Smooth muscle cell (in vitro differentiated cells): ENCODE measurements around the gene APRT. TPM values are rescaled to one million over a fixed set of nuclear protein-coding genes. Genes with fewer than 3 reads are reported as not detected.
A peak's percentile ranks its signal among the peaks of the same experiment; 100 is the strongest.

Experiments used
- DNase-seq: peaks from one replicate; lab custom pipeline; 2025; ENCODE audit not compliant: unreplicated experiment; lab: John Stamatoyannopoulos, UW
- H2AFZ ChIP-seq: fragments of 200-600 bp; sonication (generic); 2 replicates; pipeline ENCODE4 v1.6.0; 2016; ENCODE audit warnings: antibody characterized with exemption, low read depth, mild to moderate bottlenecking
- H3F3A ChIP-seq: fragments of 200-600 bp; sonication (generic); 2 replicates; pipeline ENCODE4 v1.6.0; 2017; ENCODE audit warnings: antibody characterized with exemption, low read depth
- H3K27ac ChIP-seq: fragments of 200-600 bp; sonication (generic); 2 replicates; pipeline ENCODE4 v1.5.1; 2016; ENCODE audit warnings: low read depth, mild to moderate bottlenecking
- H3K27me3 ChIP-seq: fragments of 200-600 bp; sonication (generic); 2 replicates; pipeline ENCODE4 v1.6.1; 2016; ENCODE audit warnings: low read depth, mild to moderate bottlenecking
- H3K36me3 ChIP-seq: fragments of 200-600 bp; sonication (generic); 2 replicates; pipeline ENCODE4 v1.5.1; 2016; ENCODE audit warnings: low read depth
- H3K4me1 ChIP-seq: fragments of 200-600 bp; sonication (generic); 2 replicates; pipeline ENCODE4 v1.5.1; 2016; ENCODE audit warnings: low read depth
- H3K4me2 ChIP-seq: fragments of 200-600 bp; sonication (generic); 2 replicates; pipeline ENCODE4 v1.6.0; 2016; ENCODE audit warnings: mild to moderate bottlenecking
- H3K4me3 ChIP-seq: fragments of 200-600 bp; sonication (generic); 2 replicates; pipeline ENCODE4 v1.5.1; 2016; ENCODE audit warnings: mild to moderate bottlenecking
- H3K79me2 ChIP-seq: fragments of 200-600 bp; sonication (generic); 2 replicates; pipeline ENCODE4 v1.6.0; 2016; ENCODE audit warnings: low read depth, mild to moderate bottlenecking
- H3K9ac ChIP-seq: fragments of 200-600 bp; sonication (generic); 2 replicates; pipeline ENCODE4 v1.6.0; 2016; ENCODE audit warnings: low read depth
- H3K9me3 ChIP-seq: fragments of 200-600 bp; sonication (generic); replicated peaks from 2 replicates; pipeline ENCODE4 v1.5.1; 2016; ENCODE audit warnings: low read depth
- H4K20me1 ChIP-seq: fragments of 200-600 bp; sonication (generic); 2 replicates; pipeline ENCODE4 v1.6.0; 2016; ENCODE audit warnings: low read depth
- WGBS: methylation state at CpG from one replicate; pipeline ENCODE4 v1.1.7; 2016; ENCODE audit warnings: low lambda C conversion rate; 5-methylcytosine and 5-hydroxymethylcytosine counted together
- polyA plus RNA-seq: library from polyadenylated mRNA; unstranded; fragments of >200 nt; fragmentation: Nextera tagmentation; extraction: Ambion mirVana; gene quantifications from 2 replicates; pipeline ENCODE4 v1.2.1, GENCODE V29; 2016
- total RNA-seq: library from RNA; depleted of rRNA; stranded (reverse); fragments of >200 nt; gene quantifications from 2 replicates; pipeline ENCODE4 v1.2.3, GENCODE V29; 2014
- TF ChIP-seq, protein P1 (sequence below): fragments of 200-600 bp; sonication (generic); IDR thresholded peaks from 2 replicates; pipeline ENCODE4 v1.5.1; 2017; ENCODE audit warnings: borderline replicate concordance, mild to moderate bottlenecking, antibody characterized with exemption; ENCODE audit not compliant: insufficient read depth, poor library complexity, severe bottlenecking

The APRT gene, protein sequence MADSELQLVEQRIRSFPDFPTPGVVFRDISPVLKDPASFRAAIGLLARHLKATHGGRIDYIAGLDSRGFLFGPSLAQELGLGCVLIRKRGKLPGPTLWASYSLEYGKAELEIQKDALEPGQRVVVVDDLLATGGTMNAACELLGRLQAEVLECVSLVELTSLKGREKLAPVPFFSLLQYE
- 72.5 and 143 TPM in 2 replicates for total RNA-seq
- polyA plus RNA-seq: 200 and 216 TPM in 2 replicates

DNA sequence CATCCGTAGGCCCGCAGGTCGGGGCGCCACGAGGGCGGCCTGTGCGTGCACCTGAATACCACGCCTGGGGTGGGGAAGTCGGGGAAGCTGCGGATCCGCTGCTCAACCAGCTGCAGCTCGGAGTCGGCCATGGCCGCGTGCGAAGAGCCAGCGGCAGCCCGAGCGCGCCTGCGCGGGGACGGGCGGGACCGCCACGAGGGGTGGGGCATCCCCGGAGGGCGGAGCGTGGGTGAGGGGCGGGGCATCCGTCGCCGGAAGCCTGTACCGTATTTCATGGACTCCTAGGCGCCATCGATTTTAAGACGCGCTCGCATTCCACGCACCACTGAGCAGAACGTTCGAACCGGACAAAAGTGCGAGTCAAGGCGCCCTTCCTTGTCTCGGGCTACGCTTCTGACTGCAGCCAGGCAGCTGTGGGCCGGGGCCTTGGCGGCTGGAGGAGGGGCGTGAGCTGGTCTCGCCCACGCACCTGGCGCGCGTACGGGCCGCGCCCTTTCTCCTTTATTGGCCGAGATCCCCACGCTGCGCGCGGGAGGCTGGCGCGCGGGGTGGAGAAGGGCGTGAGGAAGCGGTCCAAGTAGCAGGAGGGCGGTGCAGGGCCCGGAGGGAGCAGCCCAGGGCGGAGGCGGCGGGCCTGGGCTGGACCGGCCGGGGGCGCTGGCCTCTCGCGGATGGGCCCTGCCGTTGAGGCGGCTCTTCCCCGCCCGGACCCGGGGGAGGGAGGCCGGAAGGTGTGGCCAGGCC is at the start of gene APRT:
Gene APRT, minus strand, starts transcription at position 160 of the 744 bp plus-strand sequence. Its CDS starts 29 bp downstream, at position 131.
- Histone ChIP-seq H3K36me3 (no peaks in the 10 kb centered on the region), H4K20me1 (peaks cover 9% of the 10 kb centered on the region), H2AFZ (peak within 1 kb of the TSS; percentile 78), H3K9ac (peak within 1 kb of the TSS; percentile 59), H3K9me3 (no peaks in the 10 kb centered on the region), H3F3A (no peaks in the 10 kb centered on the region), H3K27me3 (no peaks in the 10 kb centered on the region), H3K27ac (peak within 1 kb of the TSS; percentile 70), H3K4me1 (peaks cover 10% of the 10 kb centered on the region), H3K79me2 (no peaks in the 10 kb centered on the region), H3K4me2 (peak within 1 kb of the TSS; percentile 93), H3K4me3 (peak within 1 kb of the TSS; percentile 65)
- DNase-seq: peak; percentile 93
- 2% methylated on average over 56 of the region's 84 CpGs for WGBS
- TF ChIP-seq, protein P1, sequence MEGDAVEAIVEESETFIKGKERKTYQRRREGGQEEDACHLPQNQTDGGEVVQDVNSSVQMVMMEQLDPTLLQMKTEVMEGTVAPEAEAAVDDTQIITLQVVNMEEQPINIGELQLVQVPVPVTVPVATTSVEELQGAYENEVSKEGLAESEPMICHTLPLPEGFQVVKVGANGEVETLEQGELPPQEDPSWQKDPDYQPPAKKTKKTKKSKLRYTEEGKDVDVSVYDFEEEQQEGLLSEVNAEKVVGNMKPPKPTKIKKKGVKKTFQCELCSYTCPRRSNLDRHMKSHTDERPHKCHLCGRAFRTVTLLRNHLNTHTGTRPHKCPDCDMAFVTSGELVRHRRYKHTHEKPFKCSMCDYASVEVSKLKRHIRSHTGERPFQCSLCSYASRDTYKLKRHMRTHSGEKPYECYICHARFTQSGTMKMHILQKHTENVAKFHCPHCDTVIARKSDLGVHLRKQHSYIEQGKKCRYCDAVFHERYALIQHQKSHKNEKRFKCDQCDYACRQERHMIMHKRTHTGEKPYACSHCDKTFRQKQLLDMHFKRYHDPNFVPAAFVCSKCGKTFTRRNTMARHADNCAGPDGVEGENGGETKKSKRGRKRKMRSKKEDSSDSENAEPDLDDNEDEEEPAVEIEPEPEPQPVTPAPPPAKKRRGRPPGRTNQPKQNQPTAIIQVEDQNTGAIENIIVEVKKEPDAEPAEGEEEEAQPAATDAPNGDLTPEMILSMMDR: peak; percentile 12

GRCh38 chr16:88861359-88861758 is 49.6 kb upstream of the APRT start:
- Histone ChIP-seq H4K20me1 (peaks cover 4% of the 10 kb centered on the region), H3K4me3 (no peak overlapping the region), H3K36me3 (no peaks in the 10 kb centered on the region), H3K9ac (no peak overlapping the region), H3K4me1 (peaks cover 3% of the 10 kb centered on the region), H2AFZ (no peak overlapping the region), H3K27me3 (no peaks in the 10 kb centered on the region), H3F3A (no peaks in the 10 kb centered on the region), H3K79me2 (peaks cover 8% of the 10 kb centered on the region), H3K4me2 (no peak overlapping the region), H3K9me3 (no peaks in the 10 kb centered on the region), H3K27ac (no peak overlapping the region)
- TF ChIP-seq, protein P1: no peak
- DNase-seq: no peak
- WGBS: 96% methylated on average over 19 of the region's 19 CpGs

DNA sequence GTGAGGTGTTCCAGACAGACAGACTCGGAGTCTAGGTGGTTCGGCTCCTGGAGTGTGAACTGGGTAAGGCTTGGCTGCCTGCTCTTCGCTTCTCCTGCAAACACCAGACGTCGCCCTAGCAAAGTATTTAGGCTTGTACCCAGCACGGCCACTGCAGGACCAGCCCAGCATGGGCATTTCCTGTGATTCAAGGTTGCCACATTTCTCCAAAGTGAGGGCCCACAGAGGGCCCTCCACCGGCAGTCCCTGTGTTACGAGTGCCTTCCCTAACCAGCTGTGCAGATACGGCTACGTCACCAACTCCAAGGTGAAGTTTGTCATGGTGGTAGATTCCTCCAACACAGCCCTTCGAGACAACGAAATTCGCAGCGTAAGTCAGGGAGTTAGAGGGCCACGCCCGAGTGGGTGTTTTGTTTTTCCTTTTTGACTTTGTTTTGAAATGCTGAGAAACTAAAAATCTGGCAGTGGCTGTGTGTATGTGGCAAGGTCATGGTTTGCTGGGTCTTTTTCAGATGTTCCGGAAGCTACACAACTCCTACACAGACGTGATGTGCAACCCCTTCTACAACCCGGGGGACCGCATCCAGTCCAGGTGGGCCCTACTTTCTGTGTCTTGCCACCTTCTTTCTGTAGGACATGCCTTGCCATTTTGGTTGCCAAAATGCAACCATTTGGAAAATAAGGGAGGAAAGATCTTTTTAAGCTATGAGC is 47.8 kb upstream of the APRT start:
- Histone ChIP-seq H3K4me2 (no peak overlapping the region), H3K79me2 (peaks cover 20% of the 10 kb centered on the region), H4K20me1 (peaks cover 19% of the 10 kb centered on the region), H2AFZ (no peak overlapping the region), H3F3A (no peaks in the 10 kb centered on the region), H3K36me3 (no peaks in the 10 kb centered on the region), H3K27me3 (no peaks in the 10 kb centered on the region), H3K9me3 (no peaks in the 10 kb centered on the region), H3K4me1 (peaks cover 3% of the 10 kb centered on the region), H3K27ac (no peak overlapping the region), H3K4me3 (no peak overlapping the region), H3K9ac (no peak overlapping the region)
- no peak for DNase-seq
- 97% methylated on average over 20 of the region's 20 CpGs for WGBS
- TF ChIP-seq, protein P1: no peak
